Activated CD4-positive, alpha-beta memory T cell treated with anti-CD3 and anti-CD28 coated beads for 36 hours (primary cell): ENCODE data around the gene NTM. TPM values are rescaled to one million over a fixed set of nuclear protein-coding genes. Genes with fewer than 3 reads are reported as not detected.
"Not testable (repeated sequence)": the region's sequence is repeated elsewhere in the genome, so short reads cannot be mapped to it uniquely, and the experiment has no call there.

Experiments used
- CTCF ChIA-PET: fragments of 350-600 bp; sonication (Branson Sonifier 250); formaldehyde crosslinking; loops from one replicate; lab custom pipeline; 2021; ENCODE audit warnings: antibody characterized with exemption, inconsistent platforms; lab: Charles Lee
- POLR2A ChIA-PET: fragments of 350-600 bp; sonication (Branson Sonifier 250); formaldehyde crosslinking; loops from one replicate; lab custom pipeline; 2021; ENCODE audit warnings: antibody characterized with exemption; lab: Charles Lee
- DNase-seq: peaks from one replicate; pipeline ENCODE4 v3.0.0-alpha.2; 2020
- H3K27ac Mint-ChIP-seq: one replicate; pipeline ENCODE4 v1.8.0; 2021; ENCODE audit warnings: mixed read lengths
- H3K27me3 Mint-ChIP-seq: one replicate; pipeline ENCODE4 v1.8.0; 2021; ENCODE audit warnings: mixed read lengths
- H3K36me3 Mint-ChIP-seq: one replicate; pipeline ENCODE4 v1.8.0; 2021; ENCODE audit warnings: mixed read lengths
- H3K4me1 Mint-ChIP-seq: one replicate; pipeline ENCODE4 v1.8.0; 2021; ENCODE audit warnings: low read depth, mixed read lengths
- H3K4me3 Mint-ChIP-seq: one replicate; pipeline ENCODE4 v1.8.0; 2021; ENCODE audit warnings: mild to moderate bottlenecking, mixed read lengths
- H3K9me3 Mint-ChIP-seq: one replicate; pipeline ENCODE4 v1.8.0; 2021; ENCODE audit warnings: mixed read lengths
- intact Hi-C: fragments of 100-400 bp; cut with micrococcal nuclease; formaldehyde crosslinking; loops from one replicate; pipeline ENCODE4 v1.15.1; 2023
- total RNA-seq, 2 experiments: library from RNA; stranded (reverse); gene quantifications; one replicate each; pipeline ENCODE4 v1.2.3, GENCODE V29; 2021

NTM gene
- total RNA-seq, 2 experiments from 2014 or later: not detected

GRCh38 chr11:132060567-132060966 lies 690.2 kb downstream of the NTM start:
- H3K36me3 Mint-ChIP-seq: no peaks in the 10 kb centered on the region
- CTCF ChIA-PET: no interaction called here

GRCh38 chr11:132062031-132062430 lies 691.6 kb downstream of the NTM start:
- Mint-ChIP-seq H3K27ac (no peak overlapping the region), H3K27me3 (no peaks in the 10 kb centered on the region), H3K36me3 (no peaks in the 10 kb centered on the region), H3K4me3 (no peak overlapping the region), H3K4me1 (no peaks in the 10 kb centered on the region), H3K9me3 (peaks cover 9% of the 10 kb centered on the region)
- POLR2A ChIA-PET: no interaction called here
- CTCF ChIA-PET: no interaction called here
- DNase-seq: no peak
- intact Hi-C loops: no loop called here

More at GRCh38 chr11:132060567-132060966, 690.2 kb downstream of the NTM start:
- Mint-ChIP-seq H3K4me1 (no peaks in the 10 kb centered on the region), H3K27me3 (no peaks in the 10 kb centered on the region), H3K27ac (no peak overlapping the region), H3K4me3 (no peak overlapping the region), H3K9me3 (no peaks in the 10 kb centered on the region)
- POLR2A ChIA-PET: no interaction called here
- intact Hi-C loops: no loop called here
- DNase-seq: no peak

GRCh38 chr11:132062541-132062940 lies 692.1 kb downstream of the NTM start:
- no peak overlapping the region for H3K27ac Mint-ChIP-seq
- ChIA-PET POLR2A (no interaction called here), CTCF (no interaction called here)
- no peak for DNase-seq
- peaks cover 1% of the 10 kb centered on the region for H3K36me3 Mint-ChIP-seq
- H3K9me3 Mint-ChIP-seq: peaks cover 11% of the 10 kb centered on the region
- H3K4me3 Mint-ChIP-seq: no peak overlapping the region
- intact Hi-C loops: no loop called here
- H3K27me3 Mint-ChIP-seq: peaks cover 1% of the 10 kb centered on the region
- H3K4me1 Mint-ChIP-seq: no peaks in the 10 kb centered on the region

GRCh38 chr11:132064987-132065620 lies 694.7 kb downstream of the NTM start:
- intact Hi-C loops: no loop called here

GRCh38 chr11:132068556-132068955 lies 698.1 kb downstream of the NTM start:
- intact Hi-C loops: no loop called here
- H3K4me1 Mint-ChIP-seq: no peaks in the 10 kb centered on the region
- peaks cover 1% of the 10 kb centered on the region for H3K27me3 Mint-ChIP-seq
- DNase-seq: no peak
- no peak overlapping the region for H3K27ac Mint-ChIP-seq
- CTCF ChIA-PET: no interaction called here
- H3K9me3 Mint-ChIP-seq: peaks cover 21% of the 10 kb centered on the region
- H3K4me3 Mint-ChIP-seq: no peak overlapping the region
- H3K36me3 Mint-ChIP-seq: peaks cover 1% of the 10 kb centered on the region
- POLR2A ChIA-PET: no interaction called here

More at GRCh38 chr11:132064987-132065620, 694.7 kb downstream of the NTM start:
- Mint-ChIP-seq H3K9me3 (peaks cover 19% of the 10 kb centered on the region), H3K4me3 (no peak overlapping the region), H3K4me1 (no peaks in the 10 kb centered on the region), H3K36me3 (peaks cover 1% of the 10 kb centered on the region), H3K27ac (no peak overlapping the region), H3K27me3 (peaks cover 1% of the 10 kb centered on the region)
- POLR2A ChIA-PET: no interaction called here
- CTCF ChIA-PET: no interaction called here
- no peak for DNase-seq

GRCh38 chr11:132069593-132069992 lies 699.2 kb downstream of the NTM start:
- H3K4me1 Mint-ChIP-seq, CTCF ChIA-PET, H3K27ac Mint-ChIP-seq, H3K27me3 Mint-ChIP-seq, H3K36me3 Mint-ChIP-seq, POLR2A ChIA-PET, DNase-seq, intact Hi-C loops, H3K4me3 Mint-ChIP-seq: not testable (repeated sequence)
- peaks cover 21% of the 10 kb centered on the region for H3K9me3 Mint-ChIP-seq

- DNase-seq: not testable (repeated sequence)
Observed at GRCh38 chr11:132070907-132071306, 700.5 kb downstream of the NTM start.

GRCh38 chr11:132072044-132072857 lies 701.8 kb downstream of the NTM start:
- CTCF ChIA-PET: no interaction called here

More at GRCh38 chr11:132070907-132071306, 700.5 kb downstream of the NTM start:
- H3K36me3 Mint-ChIP-seq, H3K4me1 Mint-ChIP-seq, H3K27ac Mint-ChIP-seq, CTCF ChIA-PET, H3K27me3 Mint-ChIP-seq, H3K4me3 Mint-ChIP-seq, POLR2A ChIA-PET, intact Hi-C loops: not testable (repeated sequence)
- peaks cover 20% of the 10 kb centered on the region for H3K9me3 Mint-ChIP-seq

GRCh38 chr11:132072858-132073211 lies 702.4 kb downstream of the NTM start:
- ChIA-PET POLR2A (no interaction called here), CTCF (no interaction called here)
- H3K36me3 Mint-ChIP-seq: no peaks in the 10 kb centered on the region
- DNase-seq: no peak
- H3K9me3 Mint-ChIP-seq: peaks cover 10% of the 10 kb centered on the region
- H3K27ac Mint-ChIP-seq: no peak overlapping the region
- no peaks in the 10 kb centered on the region for H3K27me3 Mint-ChIP-seq
- intact Hi-C loops: no loop called here
- H3K4me3 Mint-ChIP-seq: no peak overlapping the region
- H3K4me1 Mint-ChIP-seq: no peaks in the 10 kb centered on the region

More at GRCh38 chr11:132072044-132072857, 701.8 kb downstream of the NTM start:
- Mint-ChIP-seq H3K9me3 (peaks cover 10% of the 10 kb centered on the region), H3K27ac (no peak overlapping the region), H3K4me3 (no peak overlapping the region), H3K36me3 (no peaks in the 10 kb centered on the region), H3K27me3 (no peaks in the 10 kb centered on the region), H3K4me1 (no peaks in the 10 kb centered on the region)
- DNase-seq: no peak
- intact Hi-C loops: no loop called here
- POLR2A ChIA-PET: no interaction called here

- H3K4me3 Mint-ChIP-seq: no peak overlapping the region
- POLR2A ChIA-PET: no interaction called here
- CTCF ChIA-PET: no interaction called here
Observed at GRCh38 chr11:132073787-132074186, 703.4 kb downstream of the NTM start.

GRCh38 chr11:132075447-132075846 lies 705.0 kb downstream of the NTM start:
- ChIA-PET POLR2A (no interaction called here), CTCF (no interaction called here)
- no peak overlapping the region for H3K27ac Mint-ChIP-seq
- DNase-seq: no peak
- no peaks in the 10 kb centered on the region for H3K36me3 Mint-ChIP-seq
- no peak overlapping the region for H3K4me3 Mint-ChIP-seq
- intact Hi-C loops: no loop called here
- H3K9me3 Mint-ChIP-seq: no peaks in the 10 kb centered on the region
- no peaks in the 10 kb centered on the region for H3K4me1 Mint-ChIP-seq
- no peaks in the 10 kb centered on the region for H3K27me3 Mint-ChIP-seq

More at GRCh38 chr11:132073787-132074186, 703.4 kb downstream of the NTM start:
- no peak for DNase-seq
- Mint-ChIP-seq H3K36me3 (no peaks in the 10 kb centered on the region), H3K27me3 (no peaks in the 10 kb centered on the region), H3K4me1 (no peaks in the 10 kb centered on the region), H3K27ac (no peak overlapping the region), H3K9me3 (peaks cover 10% of the 10 kb centered on the region)
- intact Hi-C loops: no loop called here

GRCh38 chr11:132077416-132077815 lies 707.0 kb downstream of the NTM start:
- ChIA-PET POLR2A (no interaction called here), CTCF (no interaction called here)
- intact Hi-C loops: no loop called here
- no peaks in the 10 kb centered on the region for H3K4me1 Mint-ChIP-seq
- no peaks in the 10 kb centered on the region for H3K27me3 Mint-ChIP-seq
- H3K9me3 Mint-ChIP-seq: peaks cover 3% of the 10 kb centered on the region
- H3K27ac Mint-ChIP-seq: no peak overlapping the region
- no peaks in the 10 kb centered on the region for H3K36me3 Mint-ChIP-seq
- DNase-seq: no peak
- H3K4me3 Mint-ChIP-seq: no peak overlapping the region
